DOHH2 (cell line): Measurements from ENCODE around the gene LRCH1.

Source experiments
- EZH2phosphoT487 ChIP-seq: fragments of 200-600 bp; sonication (generic); IDR thresholded peaks from 2 replicates; pipeline ENCODE4 v1.6.1; 2017; ENCODE audit warnings: borderline replicate concordance, mild to moderate bottlenecking, antibody characterized with exemption, low read length, moderate library complexity, mixed read lengths
- TF ChIP-seq, protein P1 (sequence below): fragments of 200-600 bp; sonication (generic); IDR thresholded peaks from one replicate; pipeline ENCODE4 v1.5.1; 2014; ENCODE audit warnings: antibody characterized with exemption, mild to moderate bottlenecking, low read depth, low read length; ENCODE audit not compliant: poor library complexity, severe bottlenecking

- TF ChIP-seq, protein P1, sequence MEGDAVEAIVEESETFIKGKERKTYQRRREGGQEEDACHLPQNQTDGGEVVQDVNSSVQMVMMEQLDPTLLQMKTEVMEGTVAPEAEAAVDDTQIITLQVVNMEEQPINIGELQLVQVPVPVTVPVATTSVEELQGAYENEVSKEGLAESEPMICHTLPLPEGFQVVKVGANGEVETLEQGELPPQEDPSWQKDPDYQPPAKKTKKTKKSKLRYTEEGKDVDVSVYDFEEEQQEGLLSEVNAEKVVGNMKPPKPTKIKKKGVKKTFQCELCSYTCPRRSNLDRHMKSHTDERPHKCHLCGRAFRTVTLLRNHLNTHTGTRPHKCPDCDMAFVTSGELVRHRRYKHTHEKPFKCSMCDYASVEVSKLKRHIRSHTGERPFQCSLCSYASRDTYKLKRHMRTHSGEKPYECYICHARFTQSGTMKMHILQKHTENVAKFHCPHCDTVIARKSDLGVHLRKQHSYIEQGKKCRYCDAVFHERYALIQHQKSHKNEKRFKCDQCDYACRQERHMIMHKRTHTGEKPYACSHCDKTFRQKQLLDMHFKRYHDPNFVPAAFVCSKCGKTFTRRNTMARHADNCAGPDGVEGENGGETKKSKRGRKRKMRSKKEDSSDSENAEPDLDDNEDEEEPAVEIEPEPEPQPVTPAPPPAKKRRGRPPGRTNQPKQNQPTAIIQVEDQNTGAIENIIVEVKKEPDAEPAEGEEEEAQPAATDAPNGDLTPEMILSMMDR = no peak
- TF ChIP-seq EZH2phosphoT487 = no peak
These were observed 122.0 kb downstream of the LRCH1 start for GRCh38 chr13:46675016-46675415.
